K562 (cell line): ENCODE measurements around the gene SPTSSA. TPM values are rescaled to one million over a fixed set of nuclear protein-coding genes. Genes with fewer than 3 reads are reported as not detected.

ENCODE experiments used
- CCNT2 ChIP-seq: IDR thresholded peaks from 2 replicates; pipeline ENCODE4 v1.6.1; 2011; ENCODE audit warnings: borderline replicate concordance, low read depth, mild to moderate bottlenecking, moderate library complexity, mixed read lengths, low read length; ENCODE audit not compliant: insufficient read length; ENCODE audit errors: extremely low read depth
- CREM ChIP-seq: IDR thresholded peaks from 2 replicates; pipeline ENCODE4 v1.6.1; 2014; ENCODE audit warnings: antibody characterized with exemption, low read depth
- HDAC1 ChIP-seq, 2 experiments: fragments of 450-650 bp; IDR thresholded peaks; 2 replicates each; pipeline ENCODE4 v1.6.1; 2016 to 2017; ENCODE audit warnings: inconsistent platforms in 1 of 2, mild to moderate bottlenecking in 1 of 2, moderate library complexity in 1 of 2
- IRF9 ChIP-seq: fragments of 450-650 bp; IDR thresholded peaks from 2 replicates; pipeline ENCODE4 v1.6.1; 2016; ENCODE audit warnings: missing biosample characterization, missing genetic modification characterization
- KAT7 ChIP-seq: sonication (generic); formaldehyde crosslinking; IDR thresholded peaks from 2 replicates; pipeline ENCODE4 v1.8.0; 2022; ENCODE audit warnings: missing genetic modification reagents, mild to moderate bottlenecking, borderline replicate concordance
- KDM5B ChIP-seq: fragments of 200-600 bp; sonication (generic); IDR thresholded peaks from 2 replicates; pipeline ENCODE4 v1.6.1; 2012; ENCODE audit warnings: low read depth, mild to moderate bottlenecking, moderate library complexity, low read length, control low read depth, inconsistent platforms; ENCODE audit not compliant: insufficient replicate concordance
- ZNF668 ChIP-seq: fragments of 250-450 bp; sonication (Bioruptor Pico); IDR thresholded peaks from 2 replicates; pipeline ENCODE4 v1.8.0; 2022; ENCODE audit warnings: mild to moderate bottlenecking, inconsistent platforms
- ZNF740 ChIP-seq, 3 experiments: fragments of 200-800 bp in 1 of 3; sonication (Bioruptor generic) in 1 of 3; sonication (generic) in 1 of 3; formaldehyde crosslinking in 1 of 3; IDR thresholded peaks; 2 replicates each; pipeline versions ENCODE4 v1.6.1 to v1.8.0; 2016 to 2022; ENCODE audit warnings: mild to moderate bottlenecking in 2 of 3, missing compliant biosample characterization in 2 of 3, missing genetic modification characterization in 2 of 3, missing genetic modification reagents in 1 of 3
- polyA plus RNA-seq, 8 experiments: library from polyadenylated mRNA; depleted of rRNA in 4 of 8; stranded (reverse) in 5 of 8; unstranded in 3 of 8; fragments of >200 nt; fragmentation: Nextera tagmentation in 2 of 8; fragmentation: Illumina TruSeq in 1 of 8; extraction: Ambion mirVana in 2 of 8; extraction: Trizol in 1 of 8; gene quantifications; 2 replicates each; pipeline versions ENCODE4 v1.2.1 to v1.2.3, GENCODE V29; 2011 to 2014; ENCODE audit warnings: inconsistent platforms in 1 of 8, missing spikeins in 1 of 8
- total RNA-seq, 7 experiments: library from RNA; depleted of rRNA in 6 of 7; stranded (reverse); fragments of >200 nt in 6 of 7; fragmentation: Illumina TruSeq in 2 of 7; extraction: Trizol in 2 of 7; gene quantifications; 2 replicates each; pipeline versions ENCODE4 v1.2.1 to v1.2.3, GENCODE V29; 2011 to 2021; ENCODE audit warnings: low replicate concordance in 1 of 7

Gene SPTSSA
- total and polyA plus RNA-seq, 9 of the 15 experiments (the other 6 are each of a cell fraction or from before 2014, with no cell fraction given): 6.8 to 35.7 (median 22.0) TPM

- TF ChIP-seq IRF9 (tag) (no peak), KAT7 (CRISPR knock-in tag) (no peak), KDM5B (peak; percentile 91), HDAC1 (IDR thresholded peaks at IDR 0.05) (0 out of 4 replicates have a peak, but pooled peaks of 1 of the 2 experiments have one; percentile 52), ZNF668 (CRISPR knock-in tag) (no peak), CREM (peak; percentile 80), ZNF740 (CRISPR knock-in tag; IDR thresholded peaks at IDR 0.05) (no peak), ZNF740 (tag; IDR thresholded peaks at IDR 0.05) (no peak), CCNT2 (peak; percentile 57)
Observed at GRCh38 chr14:34462132-34462893, at the start of gene SPTSSA (continued).
